NCI-H2196 (cell line): ENCODE measurements around the gene ARAF.

Experiments used
- DNase-seq: peaks from one replicate; lab custom pipeline; 2025; ENCODE audit not compliant: unreplicated experiment; lab: John Stamatoyannopoulos, UW

Gene ARAF

DNA sequence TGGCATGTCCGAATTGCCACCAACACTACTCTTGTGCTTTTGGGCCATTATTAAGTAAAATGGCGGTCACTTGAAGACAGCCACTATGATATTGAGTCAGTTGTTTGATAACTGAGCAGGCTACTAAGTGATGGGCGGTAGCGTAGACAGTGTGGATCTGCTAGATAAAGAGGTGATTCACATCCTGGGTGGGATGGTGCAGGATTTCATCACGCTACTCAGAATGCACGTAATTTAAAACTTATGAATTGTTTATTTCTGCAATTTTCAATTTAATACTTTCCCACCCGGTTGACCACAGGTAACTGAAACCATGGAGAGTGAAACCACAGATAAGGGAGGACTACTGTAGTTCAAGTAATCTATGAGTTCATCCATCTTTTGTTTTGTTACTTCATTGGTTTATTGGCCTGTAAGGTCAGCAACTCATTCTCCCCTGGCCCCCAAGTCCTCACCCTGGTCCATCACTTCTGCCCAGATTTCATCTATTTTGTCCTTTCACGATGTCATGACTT lies 2.9 kb downstream of the ARAF start:
- no peak for DNase-seq

DNA sequence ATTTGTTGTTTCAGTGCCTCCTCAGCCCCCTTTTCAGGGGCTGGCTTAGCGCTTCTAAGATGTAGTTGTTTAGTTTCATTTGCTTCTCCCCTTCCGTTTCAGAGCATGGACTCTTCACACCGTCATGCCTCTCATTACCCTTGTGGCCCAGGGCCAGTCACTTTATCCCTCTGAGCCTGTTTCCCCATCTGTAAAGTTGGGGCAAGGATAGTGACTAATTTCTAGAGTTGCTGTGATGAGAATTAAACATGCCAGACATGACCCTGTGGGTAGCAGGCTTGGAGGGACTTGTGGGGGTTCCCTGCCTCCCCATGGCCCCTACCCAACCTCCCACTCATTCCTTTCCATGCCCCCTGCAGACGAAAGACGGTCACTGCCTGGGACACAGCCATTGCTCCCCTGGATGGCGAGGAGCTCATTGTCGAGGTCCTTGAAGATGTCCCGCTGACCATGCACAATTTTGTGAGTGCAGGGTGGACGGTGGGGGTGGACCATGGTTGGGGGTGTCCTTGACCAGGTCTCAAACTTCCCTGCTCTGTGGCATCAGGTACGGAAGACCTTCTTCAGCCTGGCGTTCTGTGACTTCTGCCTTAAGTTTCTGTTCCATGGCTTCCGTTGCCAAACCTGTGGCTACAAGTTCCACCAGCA lies 3.6 kb downstream of the ARAF start:
- DNase-seq: no peak

DNA sequence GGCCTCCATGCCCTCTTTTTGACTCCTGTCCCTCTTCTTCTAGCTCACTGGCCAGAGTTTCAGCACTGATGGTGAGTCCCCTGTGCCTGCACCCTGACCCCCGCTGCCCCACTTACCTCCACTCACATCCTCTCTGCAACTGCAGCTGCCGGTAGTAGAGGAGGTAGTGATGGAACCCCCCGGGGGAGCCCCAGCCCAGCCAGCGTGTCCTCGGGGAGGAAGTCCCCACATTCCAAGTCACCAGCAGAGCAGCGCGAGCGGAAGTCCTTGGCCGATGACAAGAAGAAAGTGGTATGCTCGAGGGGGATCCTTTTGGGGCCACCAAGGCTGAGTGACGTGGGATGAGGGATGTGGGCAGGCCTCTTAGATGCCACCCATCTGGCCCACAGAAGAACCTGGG lies 5.8 kb downstream of the ARAF start:
- no peak for DNase-seq

DNA sequence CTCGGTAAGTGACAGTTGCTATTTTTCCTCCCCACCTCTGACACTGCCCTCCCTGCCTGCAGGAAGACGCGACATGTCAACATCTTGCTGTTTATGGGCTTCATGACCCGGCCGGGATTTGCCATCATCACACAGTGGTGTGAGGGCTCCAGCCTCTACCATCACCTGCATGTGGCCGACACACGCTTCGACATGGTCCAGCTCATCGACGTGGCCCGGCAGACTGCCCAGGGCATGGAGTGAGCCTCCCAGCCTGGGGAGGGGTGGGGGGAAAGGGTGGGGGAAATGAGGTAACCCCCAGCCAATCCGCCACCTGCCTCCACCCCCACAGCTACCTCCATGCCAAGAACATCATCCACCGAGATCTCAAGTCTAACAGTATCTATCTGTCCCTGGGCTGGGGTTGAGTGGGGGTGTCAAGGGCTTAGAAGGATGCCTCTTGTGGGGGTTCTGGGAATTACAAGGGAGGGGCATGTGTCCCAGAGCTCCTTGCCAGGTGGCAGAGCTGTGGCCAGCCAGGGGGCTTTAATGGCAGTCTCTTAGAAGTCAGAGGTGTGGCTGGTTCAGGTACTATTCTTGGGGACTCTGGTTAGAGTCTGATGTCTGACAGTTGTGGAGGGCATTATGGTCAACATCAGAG lies 7.8 kb downstream of the ARAF start:
- DNase-seq: peak; percentile 1

DNA sequence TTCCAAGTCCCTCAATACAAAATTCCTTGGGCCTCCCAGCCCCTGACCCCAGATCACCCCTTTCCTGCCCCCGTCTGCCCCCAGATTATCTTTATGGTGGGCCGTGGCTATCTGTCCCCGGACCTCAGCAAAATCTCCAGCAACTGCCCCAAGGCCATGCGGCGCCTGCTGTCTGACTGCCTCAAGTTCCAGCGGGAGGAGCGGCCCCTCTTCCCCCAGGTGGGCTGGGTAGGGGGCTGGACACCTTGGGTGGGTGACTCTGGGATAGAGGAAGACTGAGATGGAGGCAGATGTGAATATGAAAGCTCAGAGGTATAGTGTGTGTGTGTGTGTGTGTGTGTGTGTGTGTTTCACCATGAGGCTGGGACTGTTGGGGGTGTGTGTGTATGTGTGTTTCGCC lies 9.8 kb downstream of the ARAF start:
- no peak for DNase-seq

DNA sequence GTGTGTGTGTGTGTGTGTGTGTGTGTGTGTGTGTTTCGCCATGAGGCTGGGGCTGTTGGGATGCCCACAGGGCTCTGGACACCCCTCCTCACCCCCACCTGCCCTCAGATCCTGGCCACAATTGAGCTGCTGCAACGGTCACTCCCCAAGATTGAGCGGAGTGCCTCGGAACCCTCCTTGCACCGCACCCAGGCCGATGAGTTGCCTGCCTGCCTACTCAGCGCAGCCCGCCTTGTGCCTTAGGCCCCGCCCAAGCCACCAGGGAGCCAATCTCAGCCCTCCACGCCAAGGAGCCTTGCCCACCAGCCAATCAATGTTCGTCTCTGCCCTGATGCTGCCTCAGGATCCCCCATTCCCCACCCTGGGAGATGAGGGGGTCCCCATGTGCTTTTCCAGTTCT lies 10.2 kb downstream of the ARAF start:
- no peak for DNase-seq

DNA sequence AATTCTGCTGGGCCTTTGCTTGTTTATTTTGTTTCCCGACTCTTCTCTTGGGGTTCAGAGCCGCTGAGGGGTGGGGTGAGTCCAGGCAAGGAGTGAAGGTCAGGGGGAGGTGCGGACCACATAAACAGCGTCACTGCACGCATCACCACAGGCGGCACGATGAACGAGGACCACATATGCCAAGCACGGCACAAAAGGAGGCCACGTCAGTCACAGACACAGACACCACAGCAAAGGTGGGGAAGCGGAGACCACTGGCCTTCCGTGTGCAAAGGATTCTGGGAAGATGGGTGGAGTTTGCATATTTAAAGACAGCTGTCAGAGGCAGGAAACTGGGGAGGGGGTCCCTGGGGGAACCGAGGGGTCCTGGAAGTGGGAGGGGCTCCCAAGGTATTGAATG lies 10.9 kb downstream of the ARAF start:
- no peak for DNase-seq

DNA sequence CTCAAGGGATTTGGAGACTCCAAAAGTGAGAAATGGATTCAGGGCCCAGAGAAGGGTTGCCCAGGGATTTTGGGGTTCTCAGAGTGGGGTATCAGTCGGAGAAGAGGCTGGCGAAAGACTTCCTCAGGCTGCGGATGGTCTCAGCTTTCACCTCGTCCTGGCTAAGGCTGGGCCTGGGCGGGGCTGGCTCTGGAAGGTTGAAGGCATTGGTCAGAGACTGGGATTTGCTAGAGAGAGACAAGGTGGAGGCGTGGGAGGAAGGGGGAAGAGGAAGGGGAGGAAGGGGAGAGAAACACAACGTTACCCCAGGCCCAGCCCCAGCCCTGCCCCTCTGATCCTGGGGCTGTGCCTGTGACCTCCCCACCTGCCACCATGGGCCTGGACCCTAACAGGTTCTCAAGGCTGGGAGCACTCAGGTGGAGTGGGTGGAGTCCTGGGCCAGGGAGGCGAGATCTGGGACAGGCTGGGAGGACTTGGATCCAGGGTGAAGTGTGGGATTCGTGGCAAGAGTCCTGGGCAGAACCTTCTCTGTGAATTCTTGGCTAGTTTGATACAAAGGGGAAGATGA lies 11.9 kb downstream of the ARAF start:
- DNase-seq: no peak

DNA sequence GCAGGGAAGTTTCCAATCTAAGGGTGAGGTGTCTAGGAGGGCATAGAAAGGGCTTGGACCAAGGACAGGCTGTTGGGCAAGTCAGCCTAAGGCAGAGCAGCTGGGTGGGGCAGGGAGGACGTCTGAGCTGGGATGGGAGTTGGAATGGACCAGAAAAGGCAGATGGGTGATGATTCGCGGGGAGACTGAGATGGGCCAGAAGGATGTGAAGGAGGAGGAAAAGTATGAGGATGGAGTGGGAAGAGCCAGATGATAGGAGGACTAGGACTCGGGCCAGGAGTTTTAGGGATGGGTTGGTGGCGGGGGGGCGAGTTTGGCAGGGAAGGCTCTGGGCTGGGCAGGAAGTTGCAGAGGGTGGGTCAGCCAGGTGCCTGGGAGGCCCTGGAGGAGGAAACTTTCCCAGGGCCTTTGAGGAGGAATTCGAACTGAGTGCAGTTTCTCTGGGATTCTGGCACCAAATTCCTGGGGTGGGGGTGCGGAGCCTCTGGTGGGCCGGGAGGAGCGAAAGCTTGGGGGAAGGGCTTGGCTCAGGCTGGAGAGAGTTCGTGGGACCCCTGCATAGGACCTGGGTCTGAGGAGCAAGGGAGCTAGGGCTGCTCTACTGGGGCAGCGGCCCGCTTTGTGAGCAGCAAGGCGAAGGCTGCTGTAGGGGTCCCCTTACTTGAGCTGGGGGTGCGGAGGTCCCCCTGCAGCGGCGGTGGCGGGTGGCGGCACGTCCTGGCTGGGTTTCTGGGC lies 12.5 kb downstream of the ARAF start:
- DNase-seq: no peak

DNA sequence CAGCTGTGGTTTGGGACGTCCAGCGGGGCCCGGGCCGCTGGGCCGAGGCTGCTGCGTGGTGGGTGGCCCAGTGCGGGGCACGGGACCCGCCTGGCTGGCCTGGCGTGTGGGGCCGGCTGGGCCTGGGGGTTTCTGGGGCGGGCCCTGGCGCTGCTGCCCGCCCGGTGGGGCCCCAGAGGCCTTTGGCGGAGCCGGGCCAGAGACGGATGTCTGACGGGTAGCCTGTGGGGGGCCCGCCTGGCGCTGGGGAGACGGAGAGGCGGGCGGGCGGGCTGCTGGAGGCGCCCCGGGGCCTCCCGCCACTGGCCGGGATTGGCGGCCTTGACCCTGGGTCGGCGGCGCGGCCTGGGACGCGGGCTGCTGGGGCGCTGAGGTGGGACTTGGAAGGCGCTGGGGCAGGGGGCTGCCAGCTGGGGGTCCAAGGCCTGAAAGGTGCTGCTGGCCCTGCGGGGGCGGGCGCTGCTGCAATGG lies 13.1 kb downstream of the ARAF start:
- DNase-seq: no peak

DNA sequence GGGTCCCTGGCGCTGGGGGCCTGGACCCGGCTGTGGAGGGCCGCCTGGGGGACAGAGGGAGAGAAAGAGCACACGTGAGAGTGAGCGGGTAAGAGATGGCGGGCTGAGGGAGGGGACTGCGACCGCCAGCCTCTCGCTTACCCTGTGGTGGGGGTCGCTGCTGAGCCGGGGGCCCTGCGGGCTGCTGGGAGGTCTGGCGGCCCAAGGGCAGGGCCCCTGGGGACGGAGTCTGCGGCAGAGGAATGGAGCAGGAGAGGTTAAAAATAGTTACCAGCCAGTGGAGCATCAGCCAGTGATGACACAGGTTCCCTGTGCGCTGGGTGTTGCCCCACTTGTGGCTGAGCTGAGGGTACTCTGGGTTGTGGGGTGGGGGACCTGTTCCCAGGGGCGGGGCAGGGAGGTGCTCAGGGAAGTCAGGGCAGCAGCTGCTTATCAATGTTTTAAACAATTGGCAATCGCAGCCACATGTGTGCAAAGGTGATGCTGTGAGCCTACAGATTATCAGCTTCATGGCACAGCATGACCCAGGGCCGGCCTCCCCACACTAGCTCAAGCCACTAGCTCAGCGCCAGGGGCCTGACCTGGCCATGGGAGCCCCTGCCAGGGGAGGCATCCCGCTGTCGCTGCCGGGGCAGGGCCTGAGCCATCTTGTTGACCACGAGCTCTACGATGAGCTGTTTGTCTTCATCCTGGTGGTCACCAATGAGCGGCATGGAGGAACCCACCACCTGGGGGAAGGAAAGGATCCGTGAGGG lies 13.7 kb downstream of the ARAF start:
- DNase-seq: no peak

DNA sequence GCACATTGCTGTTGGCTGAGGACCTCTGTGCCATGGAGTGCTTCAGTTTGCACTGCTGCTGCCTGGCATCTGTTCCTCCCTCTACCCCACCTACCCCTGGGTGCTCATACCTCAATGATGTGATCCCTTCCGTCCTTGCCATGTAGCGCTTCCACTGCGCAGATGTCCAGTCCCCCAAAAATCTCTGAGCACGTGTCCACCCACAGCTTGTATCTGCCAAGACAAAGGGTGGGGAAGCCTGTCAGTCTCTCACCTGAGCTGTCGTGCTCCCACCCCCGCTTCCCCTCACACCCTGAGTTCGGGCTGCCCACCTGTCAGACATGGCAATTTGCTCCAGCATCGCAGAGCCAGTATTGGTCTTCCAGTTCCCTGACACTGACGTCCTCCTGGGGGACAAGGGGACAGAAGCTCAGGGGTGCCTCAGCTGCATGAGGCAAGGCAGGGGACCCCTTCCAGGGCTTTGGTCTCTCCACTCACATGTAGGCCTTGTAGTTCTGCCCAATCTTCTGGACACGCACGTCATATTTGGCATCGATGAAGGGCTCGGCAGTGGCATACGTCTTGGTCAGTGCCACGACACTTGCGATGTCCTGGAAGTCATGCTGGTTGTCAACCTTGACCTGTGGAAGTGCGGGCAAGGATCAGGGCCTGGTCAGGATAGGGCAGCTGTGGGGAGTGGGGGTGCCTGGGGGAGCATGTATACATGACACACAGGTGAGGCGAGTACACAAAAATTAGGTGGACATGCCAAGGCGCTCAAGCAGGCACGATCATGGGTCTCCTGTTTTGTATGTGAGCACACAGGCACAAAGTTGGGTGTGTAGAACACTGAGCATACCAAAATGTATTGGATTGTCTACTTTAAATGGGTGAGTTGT lies 15.3 kb downstream of the ARAF start:
- no peak for DNase-seq

DNA sequence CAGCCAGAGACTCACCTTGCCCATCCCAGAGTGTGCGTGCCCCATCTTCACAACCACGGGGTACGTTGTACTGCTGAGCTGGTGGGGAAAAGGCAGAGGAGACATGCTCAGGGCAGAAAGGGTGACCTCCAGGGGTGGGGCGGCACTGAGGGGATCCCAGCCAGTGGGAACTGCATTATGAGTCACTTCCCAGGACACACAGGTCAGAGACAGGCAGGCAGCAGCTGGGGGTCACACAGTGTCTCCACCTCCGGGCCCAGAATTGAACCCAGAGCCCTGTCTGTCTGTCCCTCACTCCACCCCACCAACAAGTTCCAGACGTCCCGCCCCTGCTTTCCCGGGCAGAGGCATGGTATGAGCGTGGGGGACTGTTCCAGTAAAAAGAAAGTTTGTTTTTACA lies 16.4 kb downstream of the ARAF start:
- no peak for DNase-seq

DNA sequence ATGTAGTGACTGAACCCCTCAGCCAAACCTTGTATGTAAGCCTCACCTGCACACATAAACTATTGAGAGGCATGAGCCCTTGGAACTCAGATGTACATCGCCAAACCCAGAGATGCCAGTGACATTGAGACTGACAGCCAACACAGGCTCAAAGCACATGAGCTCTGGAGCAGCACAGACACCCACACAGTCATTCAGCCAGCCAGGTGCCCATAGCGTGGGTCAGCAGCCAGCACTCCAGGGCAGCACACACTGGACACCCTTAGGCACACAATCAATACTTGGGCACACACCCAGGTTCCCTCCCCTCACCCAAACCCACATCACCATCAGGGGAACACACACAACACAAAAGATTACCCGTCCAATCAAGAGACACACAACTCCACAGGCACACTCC lies 16.9 kb downstream of the ARAF start:
- DNase-seq: no peak

DNA sequence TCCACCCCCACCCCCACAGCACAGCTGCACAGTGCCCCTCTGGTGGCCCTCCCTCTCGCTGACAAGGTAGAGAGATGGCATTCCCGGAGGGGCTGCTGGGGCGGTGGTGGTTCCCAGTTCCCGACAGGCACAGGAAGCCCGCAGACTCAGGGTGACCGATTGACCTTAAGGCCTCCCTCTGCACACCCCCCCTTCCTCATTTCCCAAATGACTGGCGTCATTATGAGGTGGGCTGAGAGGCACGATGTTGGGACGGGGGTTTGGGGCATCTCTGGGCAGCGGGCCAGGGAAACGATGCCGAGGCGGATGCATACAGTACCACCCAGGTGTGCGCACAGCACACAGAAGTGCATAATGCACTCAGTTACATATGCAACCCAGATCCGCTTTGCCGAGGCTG lies 17.7 kb downstream of the ARAF start:
- no peak for DNase-seq

DNA sequence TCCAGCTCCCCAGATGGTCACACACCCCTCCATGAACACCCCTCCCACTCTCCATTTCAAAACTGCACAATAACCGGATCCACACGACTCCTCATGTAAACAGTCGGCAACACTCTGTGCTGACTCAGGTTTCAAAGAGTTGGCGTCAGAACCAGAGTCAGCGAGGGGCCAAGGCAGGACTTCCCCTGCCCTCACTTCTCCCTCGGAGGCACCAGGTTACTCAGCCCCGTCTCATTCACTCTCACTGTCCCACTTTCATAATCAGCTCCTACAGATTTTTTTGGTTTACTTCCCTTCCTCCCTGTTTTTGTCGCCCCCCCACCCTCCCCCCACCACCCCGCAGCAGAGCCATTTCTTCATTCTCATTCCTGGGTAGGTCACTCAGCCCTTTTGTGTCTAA lies 18.5 kb downstream of the ARAF start:
- no peak for DNase-seq

DNA sequence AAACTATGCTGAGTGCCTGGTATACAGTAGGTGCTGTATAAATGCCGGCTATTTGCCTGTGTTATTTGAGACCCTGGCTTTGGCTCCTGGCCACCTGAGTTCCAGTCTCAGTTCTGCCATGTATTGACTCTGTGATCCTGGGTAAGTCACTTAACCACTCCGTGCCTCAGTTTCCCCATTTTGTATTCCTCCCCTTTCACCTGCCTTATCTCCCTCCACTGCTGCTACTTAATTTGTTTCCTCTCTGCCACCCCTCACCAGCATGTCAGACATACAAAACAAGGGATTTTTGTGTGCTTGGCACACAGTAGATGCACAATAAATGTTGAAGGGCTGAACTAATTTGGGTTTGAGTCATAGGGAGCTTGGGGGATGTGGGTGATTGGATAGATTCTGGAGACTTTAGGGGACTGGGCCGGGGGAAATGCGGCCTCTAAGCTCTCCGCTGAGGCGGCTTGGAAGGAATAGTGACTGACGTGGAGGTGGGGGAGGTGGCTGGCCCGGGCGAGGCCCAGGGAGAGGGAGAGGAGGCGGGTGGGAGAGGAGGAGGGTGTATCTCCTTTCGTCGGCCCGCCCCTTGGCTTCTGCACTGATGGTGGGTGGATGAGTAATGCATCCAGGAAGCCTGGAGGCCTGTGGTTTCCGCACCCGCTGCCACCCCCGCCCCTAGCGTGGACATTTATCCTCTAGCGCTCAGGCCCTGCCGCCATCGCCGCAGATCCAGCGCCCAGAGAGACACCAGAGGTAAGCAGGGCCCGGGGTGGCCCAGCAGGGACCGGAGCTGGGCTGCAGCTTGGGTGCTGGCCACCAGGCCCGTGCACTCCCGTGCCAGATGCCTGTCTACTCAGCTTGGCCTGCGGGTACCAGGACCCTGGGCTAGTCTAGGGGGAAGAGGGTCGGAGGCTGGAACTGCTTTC lies 21.0 kb downstream of the ARAF start, which contains the start of gene TIMP1:
Gene TIMP1 (plus strand): TSS at position 706 of the 917 bp plus-strand sequence. CDS start 980 bp downstream, outside the sequence.
- DNase-seq: peak; percentile 66

DNA sequence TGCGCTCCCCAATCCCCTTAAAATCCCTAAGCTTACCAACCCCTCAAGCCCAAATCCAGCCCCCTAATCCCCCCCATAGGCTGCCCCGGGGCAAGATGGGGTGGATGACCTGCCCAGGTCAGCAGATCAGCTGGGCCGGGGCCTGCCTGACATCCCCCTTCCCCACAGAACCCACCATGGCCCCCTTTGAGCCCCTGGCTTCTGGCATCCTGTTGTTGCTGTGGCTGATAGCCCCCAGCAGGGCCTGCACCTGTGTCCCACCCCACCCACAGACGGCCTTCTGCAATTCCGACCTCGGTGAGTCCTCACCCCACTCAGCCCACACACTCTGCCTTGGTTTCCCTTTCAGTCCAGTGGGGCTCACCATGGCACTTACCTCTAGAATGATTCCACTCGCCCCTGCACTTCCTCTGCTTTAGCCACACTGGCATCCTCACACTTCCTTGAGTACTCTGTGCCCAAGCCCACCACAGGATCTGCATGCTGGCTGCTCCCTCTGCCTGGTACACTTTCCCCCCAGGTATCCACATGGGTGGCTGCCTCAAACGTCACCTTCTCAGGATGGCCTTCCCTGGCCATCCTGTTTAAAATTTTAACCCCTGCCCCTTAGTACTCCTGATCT lies 22.3 kb downstream of the ARAF start:
- DNase-seq: no peak
